IPS DF 6.9 (cell line): ENCODE measurements around the gene SPATA31C2.

Experiments
- DNase-seq: peaks from one replicate; pipeline ENCODE4 v3.0.0-alpha.2; 2013; ENCODE audit warnings: low read depth, low spot score
- H3K27ac ChIP-seq: one replicate; pipeline ENCODE4 v1.5.1; 2013; ENCODE audit warnings: low read length, control low read depth
- H3K27me3 ChIP-seq: 2 replicates; pipeline ENCODE4 v1.6.1; 2013; ENCODE audit warnings: mild to moderate bottlenecking, low read length; ENCODE audit not compliant: control insufficient read depth, insufficient read depth
- H3K36me3 ChIP-seq: 2 replicates; pipeline ENCODE4 v1.6.1; 2013; ENCODE audit warnings: low read length; ENCODE audit not compliant: control insufficient read depth, insufficient read depth
- H3K4me1 ChIP-seq: 2 replicates; pipeline ENCODE4 v1.6.1; 2013; ENCODE audit warnings: low read length; ENCODE audit not compliant: control insufficient read depth, insufficient read depth
- H3K4me3 ChIP-seq: 2 replicates; pipeline ENCODE4 v1.5.1; 2013; ENCODE audit warnings: mild to moderate bottlenecking, low read length
- H3K9me3 ChIP-seq: 2 replicates; pipeline ENCODE4 v1.6.1; 2013; ENCODE audit warnings: low read length, inconsistent platforms; ENCODE audit not compliant: control insufficient read depth, insufficient read depth
- WGBS: extraction: QIAGEN DNeasy Blood & Tissue Kit; methylation state at CpG from one replicate; pipeline ENCODE4 v1.1.7; 2013; ENCODE audit warnings: mixed read lengths, missing lambda C conversion rate; ENCODE audit not compliant: insufficient read length, insufficient coverage; 5-methylcytosine and 5-hydroxymethylcytosine counted together

The SPATA31C2 gene

DNA sequence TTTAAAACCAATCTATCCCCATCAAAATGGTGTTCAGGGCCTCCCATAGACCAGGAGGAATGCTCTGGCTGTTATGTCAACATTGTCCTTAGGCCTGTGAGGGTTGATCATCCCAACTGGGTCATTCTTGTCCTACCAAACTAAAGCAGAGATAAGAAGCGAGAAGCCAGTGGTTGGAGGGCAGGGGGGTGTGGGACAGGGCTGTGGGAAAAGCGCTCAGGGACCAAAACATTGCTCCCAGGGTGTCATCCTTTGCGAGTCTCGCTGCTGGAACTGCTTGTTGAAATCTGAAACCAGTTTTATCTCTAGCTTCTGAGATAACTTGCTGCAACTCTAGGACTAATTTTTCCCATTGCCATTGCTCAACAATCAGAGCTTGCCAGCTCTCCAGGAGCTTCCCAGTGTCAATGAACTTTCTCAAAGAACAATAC is 48.1 kb downstream of the SPATA31C2 start:
- no peak overlapping the region for H3K4me3 ChIP-seq
- H3K4me1 ChIP-seq, result no peaks in the 10 kb centered on the region
- DNase-seq, result no peak
- no peak overlapping the region for H3K27ac ChIP-seq
- no peaks in the 10 kb centered on the region for H3K36me3 ChIP-seq
- no peaks in the 10 kb centered on the region for H3K27me3 ChIP-seq
- WGBS, result no CpG with 5 or more reads among the region's 4 CpGs
- H3K9me3 ChIP-seq, result no peaks in the 10 kb centered on the region

- no peaks in the 10 kb centered on the region for H3K4me1 ChIP-seq
- H3K9me3 ChIP-seq, result no peaks in the 10 kb centered on the region
- no CpG with 5 or more reads among the region's 6 CpGs for WGBS
- H3K27ac ChIP-seq, result no peak overlapping the region
- H3K27me3 ChIP-seq, result no peaks in the 10 kb centered on the region
- no peak overlapping the region for H3K4me3 ChIP-seq
- DNase-seq, result no peak
- H3K36me3 ChIP-seq, result no peaks in the 10 kb centered on the region
Observed at GRCh38 chr9:88087906-88088305, 50.4 kb downstream of the SPATA31C2 start.

DNA sequence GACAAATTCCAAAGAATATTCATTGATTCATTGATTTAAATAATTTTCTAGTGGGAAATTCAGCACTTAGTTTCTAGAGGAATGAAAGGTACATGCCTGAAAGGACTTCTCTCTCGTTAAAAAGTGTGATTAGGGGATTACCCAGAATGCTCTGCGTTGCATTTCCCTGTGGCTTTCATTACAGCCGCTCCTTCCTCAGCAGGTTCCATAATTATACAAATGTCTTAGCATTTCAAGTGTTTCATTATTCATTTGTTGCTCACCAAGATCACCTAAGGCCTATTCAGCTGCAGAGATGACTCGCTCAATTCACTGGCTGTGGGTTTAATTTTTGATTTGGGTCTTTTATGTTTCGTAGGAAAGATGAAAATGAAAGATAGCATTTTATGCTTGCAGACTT is 52.8 kb downstream of the SPATA31C2 start:
- H3K36me3 ChIP-seq, result no peaks in the 10 kb centered on the region
- no peak overlapping the region for H3K27ac ChIP-seq
- H3K27me3 ChIP-seq, result no peaks in the 10 kb centered on the region
- H3K9me3 ChIP-seq, result no peaks in the 10 kb centered on the region
- no CpG with 5 or more reads among the region's 5 CpGs for WGBS
- no peak for DNase-seq
- H3K4me3 ChIP-seq, result no peak overlapping the region
- H3K4me1 ChIP-seq, result no peaks in the 10 kb centered on the region

- Histone ChIP-seq H3K36me3 (no peaks in the 10 kb centered on the region), H3K4me1 (no peaks in the 10 kb centered on the region), H3K4me3 (no peak overlapping the region), H3K27me3 (no peaks in the 10 kb centered on the region), H3K9me3 (no peaks in the 10 kb centered on the region), H3K27ac (no peak overlapping the region)
- no peak for DNase-seq
- no CpG with 5 or more reads among the region's 5 CpGs for WGBS
Observed at GRCh38 chr9:88084357-88085183, 53.7 kb downstream of the SPATA31C2 start.
